Measurements from ENCODE around the gene PTPRJ.

Gene PTPRJ

DNA sequence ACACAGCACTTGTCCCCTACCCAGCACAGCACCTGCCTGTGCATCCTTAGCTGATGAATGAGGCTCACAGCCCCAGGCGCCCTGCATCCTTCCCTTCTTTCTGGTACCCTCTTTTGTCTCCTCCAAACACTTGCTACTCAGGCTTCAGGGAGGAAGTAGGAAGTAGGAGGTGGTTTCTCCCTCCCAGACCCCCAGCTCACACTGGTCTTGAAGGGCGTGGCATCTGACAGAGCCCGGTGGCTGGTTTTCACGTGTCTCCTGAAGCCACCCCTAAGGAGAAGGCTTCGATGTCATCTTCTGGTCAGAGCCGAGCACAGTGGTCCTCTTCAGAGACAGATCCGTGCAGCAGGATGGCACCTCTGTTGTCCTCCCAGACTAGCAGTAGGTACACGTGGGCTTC lies 109.8 kb downstream of the PTPRJ start:
- DNase-seq (ENCODE audit: low read depth in 2 of 2, low spot score in 1 of 2), result no peak

DNA sequence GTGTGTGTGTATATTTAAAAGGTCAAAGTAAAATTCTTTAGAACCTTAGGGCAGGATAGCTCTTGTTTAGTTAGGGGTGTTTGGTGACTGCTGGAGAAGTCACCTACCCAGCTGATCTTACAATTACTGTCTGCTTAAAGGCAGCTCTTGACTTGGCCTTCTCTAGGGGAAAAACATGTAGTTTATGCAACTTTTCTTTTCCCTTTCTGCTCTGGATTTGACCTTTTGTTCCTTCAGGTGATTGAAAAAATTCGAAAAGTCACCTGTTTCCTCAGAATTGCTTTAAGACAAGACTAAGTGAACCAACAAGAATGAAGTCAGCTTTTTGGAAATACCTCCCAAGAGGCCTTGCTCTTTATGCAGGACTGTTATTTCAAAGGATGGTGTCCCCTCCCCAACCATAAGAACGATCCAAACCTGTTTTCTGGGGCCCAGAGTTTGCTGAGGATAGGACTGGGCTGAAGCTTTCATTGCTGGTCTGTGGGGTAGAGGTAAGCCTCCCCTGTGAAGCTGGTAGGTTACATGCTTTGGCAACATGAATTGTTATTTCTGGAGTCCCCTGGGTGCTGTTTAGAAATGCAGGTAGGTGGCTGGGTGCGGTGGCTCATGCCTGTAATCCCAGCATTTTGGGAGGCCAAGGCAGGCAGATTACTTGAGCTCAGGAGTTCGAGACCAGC lies 111.2 kb downstream of the PTPRJ start:
- DNase-seq (ENCODE audit: low read depth in 2 of 2, low spot score in 1 of 2), result no peak

DNA sequence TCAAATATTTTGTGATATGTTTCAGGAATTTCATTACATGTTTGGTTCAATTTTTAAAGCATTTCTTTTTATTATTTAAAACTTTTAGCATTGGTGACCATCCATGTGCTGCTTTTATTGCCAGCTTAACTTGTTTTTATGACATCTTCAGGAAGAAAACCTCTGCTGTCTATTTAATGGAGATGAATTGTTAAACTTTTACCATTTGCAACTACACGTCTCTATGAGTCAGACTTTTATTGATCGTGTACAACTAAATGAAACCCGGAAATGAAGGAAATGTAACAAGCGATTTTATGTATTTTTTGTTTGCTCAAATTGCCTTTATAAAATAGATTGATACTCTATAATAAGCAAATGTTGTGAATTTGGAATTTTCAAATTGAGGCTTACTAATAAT lies 113.0 kb downstream of the PTPRJ start:
- no peak for DNase-seq (ENCODE audit: low read depth in 2 of 2, low spot score in 1 of 2)

DNA sequence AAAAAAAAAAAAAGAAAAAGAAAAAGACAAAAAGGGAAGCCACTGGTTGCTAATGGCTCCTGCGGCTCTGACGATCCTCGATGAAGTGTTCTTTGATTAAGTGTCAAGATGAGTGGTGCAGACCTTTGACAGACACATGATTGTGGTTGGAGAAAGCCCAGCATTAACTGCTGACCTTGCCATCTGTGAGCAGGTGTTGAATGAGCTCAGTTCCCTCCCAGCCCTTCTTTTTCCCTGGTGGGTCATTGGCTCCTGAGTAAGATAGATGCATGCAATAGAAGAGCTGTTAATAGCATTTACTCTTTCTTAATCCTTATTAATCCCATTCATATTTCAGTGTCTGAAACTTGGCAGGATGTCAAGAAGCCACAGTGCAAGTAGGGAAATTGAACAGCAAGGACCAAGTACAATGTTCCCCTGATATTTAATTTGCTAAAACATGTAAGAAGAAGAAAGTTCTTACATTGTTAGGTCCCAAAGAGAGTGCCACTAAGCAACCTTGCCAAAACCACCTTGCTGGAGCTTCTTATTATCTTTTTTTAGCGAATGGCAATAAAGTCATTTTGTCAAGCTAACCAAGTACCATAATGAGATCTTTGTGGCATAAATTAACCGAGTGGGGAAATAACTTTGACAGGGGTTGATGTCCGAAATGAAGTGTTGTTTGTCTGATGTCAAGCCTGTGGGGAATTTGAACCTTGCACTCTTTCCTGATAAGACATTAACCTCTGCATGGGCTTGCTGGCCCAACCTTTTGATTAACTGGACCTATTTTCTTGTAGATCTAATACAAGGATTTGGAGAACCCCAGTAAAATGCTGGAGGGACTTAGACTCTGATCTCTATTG lies 113.7 kb downstream of the PTPRJ start:
- DNase-seq (ENCODE audit: low read depth in 2 of 2, low spot score in 1 of 2), result no peak

DNA sequence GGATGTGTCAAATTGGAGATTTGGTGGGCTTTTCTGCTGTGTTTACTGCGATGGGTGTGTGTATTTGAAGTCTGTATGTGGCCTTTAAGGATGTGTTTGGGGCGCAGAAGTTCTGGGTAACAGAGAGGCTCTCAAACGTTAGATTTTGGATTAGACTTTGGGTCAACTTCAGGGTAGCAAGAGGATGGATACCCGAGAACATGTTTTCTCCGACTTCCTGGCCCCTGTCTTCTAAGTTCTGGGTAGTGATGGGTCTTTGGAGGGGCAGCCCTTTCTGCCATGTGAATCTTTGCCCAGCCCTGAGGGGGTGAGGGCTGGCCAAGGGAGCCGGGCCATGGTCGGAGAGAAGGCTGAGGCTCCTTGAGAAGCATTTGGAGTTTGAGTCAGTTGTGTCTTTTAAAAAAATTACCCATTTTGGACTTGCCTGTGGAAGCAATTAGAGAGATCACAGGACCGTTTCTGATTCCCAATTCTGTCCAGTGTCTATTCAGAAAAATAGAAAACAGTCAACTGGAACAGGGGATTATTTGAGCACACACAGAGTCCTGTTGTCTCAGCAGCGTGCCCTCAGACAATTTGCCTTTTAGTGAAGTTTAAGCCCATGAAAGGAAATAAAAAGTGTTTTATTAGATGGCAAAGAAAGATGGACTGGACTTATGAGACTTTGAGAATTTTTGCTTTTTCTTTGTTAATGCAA lies 114.4 kb downstream of the PTPRJ start:
- DNase-seq (ENCODE audit: low read depth in 2 of 2, low spot score in 1 of 2), result no peak

DNA sequence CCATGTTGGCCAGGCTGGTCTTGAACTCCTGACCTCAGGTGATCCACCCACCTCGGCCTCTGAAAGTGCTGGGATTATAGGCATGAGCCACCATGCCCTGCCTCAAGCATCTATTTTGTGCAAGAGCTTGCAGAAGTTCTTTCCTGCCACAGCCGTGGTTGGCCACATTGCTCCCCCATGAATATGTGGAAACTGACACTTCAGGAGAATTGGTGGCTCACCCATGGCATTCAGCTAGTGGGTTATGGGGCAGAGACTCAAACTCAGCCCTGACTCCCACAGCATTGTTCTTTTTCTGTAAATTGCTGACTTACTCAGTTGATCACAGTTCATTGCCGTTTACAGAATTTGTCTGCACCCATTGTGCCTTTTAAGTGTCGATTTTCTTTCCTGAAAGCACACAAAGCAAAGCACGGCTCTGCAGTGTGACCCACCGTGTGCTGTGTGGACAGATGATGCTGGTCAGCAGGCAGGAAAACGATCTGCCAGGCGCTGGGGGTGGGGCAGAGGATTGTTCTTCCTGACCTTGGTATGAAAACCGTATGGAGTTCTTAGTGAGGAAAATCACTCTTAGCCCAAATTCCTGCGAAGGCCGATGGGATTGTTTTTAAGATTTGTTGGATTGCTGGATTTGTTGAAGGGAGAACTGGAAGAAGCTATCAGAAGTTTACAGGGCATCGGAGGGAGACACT lies 115.6 kb downstream of the PTPRJ start:
- DNase-seq (ENCODE audit: low read depth in 2 of 2, low spot score in 1 of 2), result no peak

DNA sequence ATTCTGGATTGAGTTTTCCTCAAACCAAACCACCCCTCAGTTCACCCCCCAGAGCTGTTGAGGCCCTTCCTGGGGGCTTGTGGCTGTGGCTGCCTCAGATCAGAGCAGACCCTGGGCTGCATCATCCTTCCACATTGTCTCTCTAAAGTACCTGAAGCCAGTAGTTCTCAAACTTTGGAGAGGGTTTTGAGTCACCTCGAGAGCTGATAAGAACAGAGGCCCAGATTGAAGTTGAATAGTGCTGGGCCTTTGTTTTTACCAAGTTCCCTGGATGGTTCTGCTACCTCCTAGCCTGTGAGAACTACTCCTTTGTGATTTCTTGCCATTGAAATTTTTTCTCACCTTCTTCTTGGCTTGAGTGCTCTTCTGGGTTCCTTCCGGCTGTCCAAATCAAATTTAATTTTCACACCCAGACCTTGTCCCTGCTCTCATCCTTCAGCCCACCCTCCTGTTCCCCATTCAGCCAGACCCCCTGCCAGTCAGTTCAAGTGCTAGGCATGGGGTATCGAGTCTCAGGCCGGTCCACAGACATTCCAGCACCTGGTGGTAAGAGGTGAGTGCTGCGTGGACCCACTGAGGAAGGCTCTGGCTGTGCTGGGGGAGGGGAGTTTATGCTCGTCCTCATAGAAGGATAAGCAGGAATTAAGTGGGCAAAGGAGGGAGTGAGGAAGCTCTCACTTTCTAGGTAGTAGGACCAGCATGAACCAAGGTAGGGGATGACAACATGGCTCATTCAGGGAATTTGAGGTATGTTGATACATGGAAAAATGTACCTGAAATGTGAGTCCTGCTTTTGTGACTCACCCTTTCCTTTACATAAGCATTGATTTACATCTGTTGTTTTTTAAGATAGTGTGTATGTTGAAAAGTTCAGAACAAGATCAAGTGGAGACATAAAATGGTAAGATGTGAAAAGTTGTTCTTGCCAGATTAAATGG lies 116.5 kb downstream of the PTPRJ start:
- DNase-seq (ENCODE audit: low read depth in 2 of 2, low spot score in 1 of 2), result no peak

DNA sequence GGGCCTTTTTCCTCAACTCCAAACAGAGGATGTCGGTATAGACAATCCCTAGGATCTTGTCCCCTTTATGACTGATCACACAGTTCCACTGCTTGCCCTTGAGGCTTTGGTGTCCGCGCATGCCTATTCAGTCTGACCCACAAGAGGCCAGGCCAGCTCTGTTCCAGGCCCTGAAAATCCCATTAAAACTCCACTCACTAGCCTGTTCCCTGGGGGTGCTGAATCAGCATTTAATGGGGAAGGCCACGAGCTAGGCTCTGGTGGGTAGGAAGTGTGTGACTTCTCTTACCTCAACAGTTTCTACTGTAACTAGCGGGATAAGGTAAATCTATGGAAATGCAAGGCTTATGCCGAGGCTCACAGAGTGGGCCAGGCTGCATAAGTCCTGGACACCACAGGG lies 117.7 kb downstream of the PTPRJ start:
- DNase-seq (ENCODE audit: low read depth in 2 of 2, low spot score in 1 of 2), result no peak

DNA sequence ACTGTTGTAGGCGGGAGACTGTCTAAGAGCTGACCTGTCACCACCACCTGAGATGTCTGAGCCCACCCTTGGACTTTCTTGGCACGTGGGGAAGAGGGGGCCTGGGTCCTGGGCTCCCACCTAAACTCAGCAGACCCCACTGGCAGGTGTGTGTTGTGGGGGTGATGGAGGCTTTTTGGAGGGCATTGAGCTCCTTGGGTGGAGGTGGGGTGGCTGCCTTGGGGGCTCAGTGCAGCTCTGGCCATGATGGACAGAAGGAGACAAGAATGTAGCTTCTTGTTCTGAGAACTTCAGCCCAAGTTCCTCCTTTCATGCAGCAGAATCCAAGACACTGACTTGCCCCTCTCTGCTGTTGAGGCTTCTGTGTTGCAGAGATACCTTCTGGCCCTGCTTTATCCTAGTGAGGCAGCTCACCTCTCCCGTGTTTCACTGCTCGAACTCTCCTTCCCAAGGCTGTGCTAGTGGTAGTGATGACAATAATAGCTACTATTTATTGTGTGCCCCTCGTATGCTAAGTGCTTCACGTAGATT lies 119.6 kb downstream of the PTPRJ start:
- DNase-seq (ENCODE audit: low read depth in 2 of 2, low spot score in 1 of 2), result no peak

DNA sequence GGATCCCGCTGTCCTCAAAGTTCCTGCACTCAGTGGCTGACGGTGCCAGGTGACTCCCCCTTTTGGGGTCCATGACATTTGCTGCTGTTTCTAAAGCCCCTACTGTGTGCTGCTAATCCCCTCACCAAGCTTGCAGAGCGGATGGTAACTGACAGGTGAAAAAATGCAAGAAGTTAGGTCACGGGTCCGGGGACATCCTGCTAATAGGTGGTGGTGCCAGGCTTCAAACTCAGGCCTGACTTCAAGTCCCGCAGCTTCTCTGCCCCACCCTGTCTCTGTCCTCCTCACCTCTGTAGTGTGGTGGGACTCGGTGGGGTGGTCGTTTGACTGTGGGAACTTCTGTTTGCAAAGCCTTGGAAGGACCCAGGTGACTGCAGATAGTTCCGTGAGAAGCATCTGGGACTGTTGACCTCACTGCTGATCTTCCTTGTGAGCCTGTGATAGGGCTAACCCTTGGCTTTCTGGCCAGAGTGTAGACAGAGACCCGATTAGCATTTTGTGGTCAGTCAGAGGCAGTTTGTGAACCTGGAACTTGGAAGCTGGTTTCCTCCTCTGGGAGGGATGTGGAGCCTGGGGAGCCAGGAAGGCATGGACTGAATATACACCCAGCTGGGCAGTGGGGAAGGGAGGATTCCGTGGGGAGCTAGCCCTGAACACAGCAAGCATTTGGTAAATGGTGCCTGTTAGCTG lies 120.8 kb downstream of the PTPRJ start:
- no peak for DNase-seq (ENCODE audit: low read depth in 2 of 2, low spot score in 1 of 2)

DNA sequence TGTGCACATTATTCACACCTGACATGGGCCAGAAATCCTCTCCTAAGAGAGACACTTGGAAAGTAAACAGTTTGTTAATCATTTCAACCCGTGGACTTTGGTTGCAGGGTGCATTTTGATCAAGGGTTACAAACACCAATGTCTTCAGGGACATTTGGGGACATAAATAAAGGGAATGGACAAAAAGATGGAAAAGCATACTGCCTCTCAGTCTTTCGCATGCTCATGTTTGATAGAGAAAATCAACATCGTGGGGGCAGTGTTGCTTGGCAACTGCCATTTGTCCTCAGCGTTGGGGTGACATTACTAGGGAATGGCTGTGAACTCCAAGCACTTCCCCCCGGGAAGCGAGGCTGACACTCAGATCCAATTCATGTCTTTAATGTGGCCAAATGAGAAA lies 121.6 kb downstream of the PTPRJ start:
- DNase-seq (ENCODE audit: low read depth in 2 of 2, low spot score in 1 of 2), result no peak

DNA sequence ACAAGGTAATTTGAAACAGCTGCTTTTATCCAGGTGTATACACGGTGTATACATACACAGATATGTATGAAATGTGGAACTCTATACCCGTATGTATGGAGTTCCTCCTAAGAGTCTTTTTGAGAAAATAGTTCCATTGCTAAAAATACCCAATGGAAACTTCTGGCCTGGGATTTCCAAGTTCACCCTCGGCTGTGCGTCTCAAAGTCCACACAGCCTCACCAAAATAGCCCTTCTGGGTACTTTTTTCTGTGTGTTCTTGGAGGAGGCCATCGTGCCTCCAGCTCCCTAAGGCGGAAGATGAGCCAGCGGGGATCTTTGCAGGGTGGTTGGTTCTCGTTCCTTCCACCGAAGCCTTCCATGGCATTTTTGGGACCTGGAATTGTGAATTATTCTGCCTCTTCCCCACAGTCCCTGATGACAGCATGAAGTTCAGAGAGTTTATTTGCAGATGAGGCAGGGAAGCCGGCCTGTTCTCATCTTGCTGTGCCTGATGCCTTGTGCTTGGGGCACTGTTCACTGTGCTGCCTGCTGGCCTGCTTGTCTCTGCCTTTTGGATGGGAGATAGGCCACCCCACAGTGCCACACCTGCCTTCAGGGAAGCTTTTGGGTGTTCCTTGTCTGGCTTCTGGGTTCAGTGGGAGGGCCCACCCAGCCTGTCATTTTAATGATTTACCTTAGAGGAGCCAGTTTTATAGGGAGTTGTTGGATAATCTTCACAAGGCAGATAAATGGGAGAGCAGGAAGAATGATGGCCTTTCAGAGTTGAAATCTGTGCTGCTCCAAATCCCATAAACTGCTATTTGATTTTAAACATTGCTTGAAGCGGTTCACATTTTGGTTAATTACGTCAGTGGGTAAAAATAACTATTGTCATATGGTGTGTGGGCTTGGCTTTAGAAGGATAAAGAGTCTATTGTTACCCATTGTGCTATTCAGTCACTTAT lies 123.5 kb downstream of the PTPRJ start:
- no peak for DNase-seq (ENCODE audit: low read depth in 2 of 2, low spot score in 1 of 2)

DNA sequence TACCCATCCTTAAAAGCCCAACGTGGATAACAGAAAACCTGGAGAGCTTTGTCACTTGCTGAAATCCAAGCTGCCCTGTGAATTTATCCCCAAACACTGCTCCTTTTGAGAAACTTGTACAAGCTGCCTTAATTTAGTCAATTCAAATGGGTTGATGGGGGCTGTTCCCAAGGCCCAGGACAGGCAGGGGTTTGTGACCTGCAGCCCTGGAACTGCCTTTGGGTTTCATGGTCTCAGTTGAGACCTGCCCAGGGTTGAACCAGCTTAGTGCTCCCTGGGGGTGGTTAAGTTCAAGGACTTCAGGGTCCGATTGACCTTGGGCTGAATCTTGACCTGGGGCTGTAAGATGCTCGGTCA lies 124.2 kb downstream of the PTPRJ start:
- DNase-seq (ENCODE audit: low read depth in 2 of 2, low spot score in 1 of 2), result no peak

DNA sequence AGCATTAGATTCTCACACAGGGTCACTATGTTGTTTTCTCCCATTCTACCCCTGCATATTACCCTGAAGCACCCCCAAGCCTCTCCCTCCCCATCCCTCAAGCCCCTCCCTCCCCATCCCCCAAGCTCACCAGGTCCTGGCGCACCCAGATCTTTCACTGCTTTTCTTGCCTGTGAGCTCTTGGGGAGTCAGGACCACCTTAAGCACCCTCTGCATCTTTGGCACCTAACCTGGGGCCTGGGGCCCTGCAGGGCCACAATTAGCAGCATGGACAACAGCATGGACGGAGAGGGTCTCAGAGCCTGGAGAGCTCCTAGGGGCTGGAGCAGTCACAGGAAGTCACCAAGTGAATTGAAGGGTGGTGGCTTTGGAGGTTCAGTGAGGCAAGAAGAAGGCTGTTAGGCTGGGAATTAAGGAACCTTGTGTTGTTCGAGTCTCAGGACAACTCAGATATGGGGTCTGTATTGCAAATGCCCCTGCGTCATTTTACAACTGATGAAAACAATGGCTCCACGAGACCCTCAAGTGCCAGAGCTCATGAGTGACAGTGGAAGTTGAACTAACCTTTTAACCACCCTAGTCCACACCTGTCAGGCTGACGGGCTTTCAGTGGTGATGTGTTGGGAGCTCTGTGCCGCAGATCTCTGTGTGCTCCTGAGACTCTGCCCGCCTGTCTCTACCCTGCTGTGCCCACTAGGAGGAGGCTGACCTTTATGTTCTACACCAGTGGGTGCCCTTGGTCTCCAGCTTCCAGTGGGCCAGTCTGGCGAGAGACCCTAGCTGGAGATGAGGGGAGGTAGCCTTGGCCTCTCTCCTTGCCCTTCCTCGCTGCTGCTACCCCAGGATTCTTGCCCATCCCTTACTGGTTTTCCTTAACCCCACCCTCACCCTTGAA lies 125.0 kb downstream of the PTPRJ start:
- DNase-seq (ENCODE audit: low read depth in 2 of 2, low spot score in 1 of 2), result no peak

DNA sequence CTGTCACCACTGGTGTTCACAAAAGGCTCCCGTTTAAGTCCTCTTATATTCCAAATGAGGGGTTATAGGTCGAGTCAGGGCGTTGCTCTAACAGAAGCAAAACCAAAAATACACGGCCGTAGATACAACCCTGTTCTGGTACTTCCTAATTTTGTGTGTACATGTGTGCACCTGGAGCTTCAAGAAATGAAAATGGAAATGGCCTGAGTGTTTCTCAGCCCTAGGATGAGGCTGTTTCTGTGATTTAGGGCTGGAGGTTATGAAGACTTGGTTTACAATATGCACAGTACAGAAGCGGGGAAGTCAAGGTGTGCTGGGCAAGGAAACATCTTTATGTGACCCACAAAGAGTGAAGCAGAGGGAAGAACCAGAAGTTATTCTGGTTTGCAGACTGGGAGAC lies 125.8 kb downstream of the PTPRJ start:
- no peak for DNase-seq (ENCODE audit: low read depth in 2 of 2, low spot score in 1 of 2)

DNA sequence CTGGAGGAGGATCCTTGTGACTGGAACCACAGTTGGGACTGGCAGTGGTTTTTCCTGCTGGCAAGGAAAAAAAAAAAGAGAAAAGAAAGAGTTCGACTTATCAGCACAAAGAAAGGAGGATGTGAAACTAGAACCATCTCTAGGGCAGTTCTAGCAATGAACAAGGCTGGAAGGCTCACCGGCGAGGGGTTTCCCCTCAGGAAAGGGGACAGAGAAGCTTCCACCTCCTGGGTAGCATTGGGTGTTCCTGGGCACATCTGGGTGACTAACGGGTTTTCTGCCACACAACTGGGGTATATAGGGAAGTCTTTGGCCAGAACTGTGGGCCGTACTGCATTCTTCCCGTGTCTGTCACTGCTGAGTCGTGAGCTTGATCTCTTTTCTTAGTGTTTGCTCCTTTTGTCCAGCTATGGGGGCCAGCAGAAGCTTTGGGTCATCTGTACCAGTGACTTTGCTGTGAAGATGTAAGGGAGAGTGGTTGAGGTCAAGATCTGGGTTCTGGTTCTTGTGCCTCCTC lies 126.9 kb downstream of the PTPRJ start:
- DNase-seq (ENCODE audit: low read depth in 2 of 2, low spot score in 1 of 2), result no peak
